GM21381 (cell line): Measurements from ENCODE around the gene EVX2.

Experiments used
- ATAC-seq: cut with Tn5 transposase; IDR thresholded peaks from one replicate; pipeline ENCODE4 v1.9.1; 2021; ENCODE audit warnings: mild to moderate bottlenecking, moderate library complexity; ENCODE audit not compliant: unreplicated experiment

EVX2 gene

DNA sequence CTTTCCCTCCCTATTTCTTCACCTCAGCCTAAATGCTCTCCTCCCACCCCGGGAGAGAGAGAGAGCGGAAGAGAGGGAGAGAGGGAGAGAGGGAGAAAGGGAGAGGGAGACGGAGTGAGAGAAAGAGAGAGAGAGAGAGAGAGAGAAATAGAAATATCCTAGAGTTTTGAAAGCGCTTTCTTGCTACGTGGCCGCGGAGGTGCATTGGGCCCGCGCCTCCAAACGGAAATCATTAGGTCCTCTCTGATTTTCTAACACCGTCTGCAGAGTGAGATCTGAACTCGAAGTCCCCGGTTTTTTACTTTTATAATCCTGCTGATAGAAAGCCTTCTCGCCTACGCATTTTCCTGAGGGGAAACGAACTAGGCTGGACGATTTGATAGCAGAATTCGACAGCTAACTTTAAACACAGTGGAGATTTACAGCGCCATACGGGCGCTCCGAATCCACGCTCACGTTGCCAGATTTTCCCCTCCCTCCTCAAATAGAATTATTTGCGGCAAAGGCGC, 903 bp upstream of the EVX2 start:
- ATAC-seq: no peak

DNA sequence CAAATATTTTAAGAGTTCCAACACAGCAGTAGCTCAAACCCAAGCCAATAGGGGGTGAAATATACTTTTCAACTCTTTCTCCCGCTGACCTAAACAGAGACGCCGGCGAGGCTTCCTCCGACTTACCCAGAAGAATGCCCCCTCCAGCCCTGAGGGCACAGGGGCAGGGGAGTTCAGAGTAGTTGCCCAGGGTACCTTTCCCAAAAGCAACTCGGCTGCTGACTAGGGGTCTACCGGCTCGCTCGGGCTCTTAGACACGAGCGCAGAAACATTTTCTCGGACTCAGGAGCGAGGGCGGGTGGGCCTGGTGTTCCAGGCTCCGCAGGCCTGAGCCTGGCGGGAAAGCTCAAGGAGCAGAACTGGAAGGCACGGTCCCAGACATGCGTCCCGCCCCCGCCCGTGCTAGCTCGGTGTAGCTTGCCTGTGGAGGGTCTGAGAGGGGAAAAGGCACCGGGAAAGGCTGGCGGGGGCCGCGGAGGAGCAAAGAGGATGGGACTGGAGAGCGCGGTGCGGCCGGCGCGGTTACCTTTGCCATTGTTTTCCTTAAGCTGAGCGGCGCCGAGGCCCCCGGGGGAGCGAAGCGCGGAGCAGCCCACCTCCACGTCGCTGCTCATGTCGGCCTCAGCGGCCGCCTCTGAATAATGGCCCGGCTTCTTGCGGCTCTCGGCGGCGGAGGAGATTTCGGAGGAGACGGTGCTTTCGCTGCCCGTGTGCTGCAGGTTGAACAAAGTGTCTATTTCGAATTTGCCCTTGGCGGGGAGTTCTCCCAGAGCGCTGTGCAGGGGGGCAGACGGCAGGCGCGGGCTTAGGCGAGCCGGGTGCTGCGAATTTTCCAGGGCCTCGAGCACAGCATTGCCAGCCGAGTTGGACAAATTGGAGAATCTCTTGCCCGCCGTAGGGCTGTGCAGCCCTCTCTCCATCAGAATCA, 674 bp downstream of the EVX2 start:
- ATAC-seq: no peak

DNA sequence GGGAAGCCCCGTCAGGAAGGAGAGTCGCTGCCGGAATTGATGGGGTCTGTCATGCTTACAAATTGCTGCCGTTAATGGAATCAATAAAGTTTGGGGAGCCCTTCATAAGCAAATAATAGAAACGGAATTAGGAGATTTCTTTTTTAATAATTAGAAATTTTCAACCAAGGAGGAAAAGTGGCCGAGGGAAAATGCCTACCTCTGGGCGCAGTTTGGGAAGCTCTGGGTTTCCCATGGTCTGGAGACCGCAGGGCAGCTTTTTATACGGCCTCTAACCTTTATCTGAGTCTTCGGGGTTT, 1.3 kb downstream of the EVX2 start:
- ATAC-seq: no peak

DNA sequence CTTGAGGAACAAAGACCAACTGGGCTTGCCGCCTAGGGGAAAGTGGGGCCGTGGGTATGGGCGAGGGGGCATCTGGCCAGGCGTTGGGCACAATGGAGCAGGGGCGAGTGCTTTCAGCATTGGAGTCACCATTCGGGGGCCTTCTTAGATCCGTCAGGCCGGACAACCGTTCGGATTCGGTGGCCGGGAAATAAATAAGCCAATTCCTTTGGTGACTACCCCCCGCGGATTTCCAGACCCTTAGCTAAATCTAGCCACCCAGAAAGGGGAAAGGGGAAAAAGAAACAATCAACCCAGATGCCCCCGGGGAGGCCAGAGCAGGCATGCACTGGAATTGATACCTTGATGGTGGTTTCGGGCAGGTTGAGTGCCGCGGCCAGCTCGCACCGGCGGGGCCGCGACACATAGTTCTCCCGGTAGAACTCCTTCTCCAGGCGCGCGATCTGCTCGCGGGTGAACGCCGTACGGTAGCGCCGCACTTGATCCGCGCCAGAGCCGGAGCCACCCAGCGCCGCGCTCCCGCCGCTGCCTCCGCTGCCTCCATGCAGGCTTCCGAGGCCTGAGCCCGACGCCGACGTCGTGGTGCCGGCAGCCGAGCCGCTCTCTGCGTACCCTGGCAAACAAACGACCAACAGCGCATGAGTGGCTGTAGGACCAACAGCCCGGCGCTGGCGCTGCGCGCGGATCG, 1.8 kb downstream of the EVX2 start:
- ATAC-seq: no peak

DNA sequence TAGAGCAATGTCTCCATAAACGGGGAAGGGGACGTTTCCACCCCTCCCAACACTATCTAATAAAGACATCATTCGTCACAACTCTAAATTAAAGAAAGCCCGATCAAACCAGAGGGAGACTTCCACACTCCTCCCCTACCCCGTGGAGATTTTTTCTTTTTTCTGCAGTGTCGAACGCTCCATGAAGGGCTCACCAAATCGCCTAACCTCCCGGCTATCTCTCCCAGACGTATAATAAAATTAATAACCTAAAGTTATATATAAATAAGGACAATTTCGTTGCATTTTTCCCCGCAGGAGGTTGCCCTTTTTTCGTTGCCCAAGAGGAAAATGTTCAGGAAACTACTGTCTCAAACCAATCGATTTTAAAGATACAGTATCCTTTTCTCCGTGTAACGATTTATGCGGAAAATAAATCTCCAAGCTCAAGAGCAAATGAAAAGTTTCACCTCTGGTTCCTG, 2.4 kb downstream of the EVX2 start:
- ATAC-seq: no peak

DNA sequence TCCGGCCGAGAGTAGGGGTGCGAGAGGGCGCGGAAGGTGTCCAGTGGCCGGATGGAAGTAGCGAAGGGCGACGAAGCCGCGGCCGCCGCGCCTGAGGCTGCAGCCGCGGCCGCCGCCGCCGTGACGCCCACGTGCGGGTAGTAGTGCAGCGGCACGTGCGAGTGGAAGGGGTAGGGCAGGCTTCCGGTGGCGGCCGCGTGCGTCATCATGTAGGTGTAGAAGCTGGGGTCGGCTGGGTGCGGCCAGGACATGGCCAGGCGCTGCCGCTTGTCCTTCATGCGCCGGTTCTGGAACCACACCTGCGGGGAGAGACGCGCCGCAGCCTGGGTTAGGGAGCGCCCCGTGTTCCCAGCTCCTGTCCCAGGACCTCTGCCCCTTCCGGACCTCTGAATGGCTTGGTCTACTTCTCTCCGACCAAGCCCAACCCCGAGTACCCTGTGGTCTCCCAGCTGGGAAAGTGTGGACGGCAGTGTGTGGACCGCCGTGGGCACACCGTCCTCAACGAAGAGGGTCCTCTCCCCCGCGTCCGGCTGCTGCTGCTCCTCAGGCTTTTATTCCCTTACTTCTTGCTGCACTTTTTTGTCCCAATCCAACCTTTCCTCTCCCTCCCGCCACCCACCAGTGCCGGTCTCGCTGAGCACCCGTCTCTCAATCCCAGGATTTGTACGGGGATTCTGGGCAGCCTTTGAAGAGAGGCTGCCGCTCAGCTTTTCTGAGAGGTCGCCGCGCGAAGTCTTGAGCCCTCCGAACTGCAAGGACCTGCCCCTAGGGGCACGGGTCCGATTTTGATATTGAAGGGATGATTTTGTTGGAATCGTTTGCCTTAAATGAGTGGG, 3.0 kb downstream of the EVX2 start:
- no peak for ATAC-seq

DNA sequence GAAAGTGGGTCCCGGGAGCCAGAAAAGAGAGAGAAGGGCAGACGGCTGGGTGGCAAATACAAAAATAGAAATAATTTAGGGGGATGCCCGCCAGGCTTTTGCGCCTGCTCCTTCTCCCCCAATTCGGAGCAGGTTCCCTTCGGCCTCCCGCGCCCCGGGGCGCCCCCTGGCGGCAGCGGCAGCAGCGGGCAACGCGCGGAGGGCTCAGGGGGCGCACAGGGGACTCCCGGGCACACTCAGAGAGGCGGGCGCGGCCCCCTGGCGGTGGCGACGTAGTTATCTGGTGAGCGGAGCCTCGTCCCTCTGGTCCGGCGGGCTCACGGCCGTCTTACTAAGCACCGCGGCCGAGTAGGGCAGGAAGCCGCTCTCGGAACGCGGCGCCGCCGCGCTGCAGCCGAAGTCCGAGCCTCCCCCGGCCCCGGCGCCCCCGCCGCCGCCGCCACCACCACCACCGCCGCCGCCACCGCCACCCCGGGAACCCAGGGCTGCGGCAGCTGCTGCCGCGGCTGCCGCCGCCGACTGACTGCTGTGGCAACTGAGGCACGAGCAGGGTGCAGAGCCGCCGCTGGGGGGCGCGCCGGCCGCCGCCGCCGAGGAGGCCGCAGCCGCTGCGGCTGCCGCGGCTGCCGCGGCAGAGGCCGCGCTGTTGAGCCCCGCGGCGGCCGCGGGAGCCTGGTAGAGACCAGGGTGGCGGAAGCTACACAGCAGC, 3.8 kb downstream of the EVX2 start:
- no peak for ATAC-seq

DNA sequence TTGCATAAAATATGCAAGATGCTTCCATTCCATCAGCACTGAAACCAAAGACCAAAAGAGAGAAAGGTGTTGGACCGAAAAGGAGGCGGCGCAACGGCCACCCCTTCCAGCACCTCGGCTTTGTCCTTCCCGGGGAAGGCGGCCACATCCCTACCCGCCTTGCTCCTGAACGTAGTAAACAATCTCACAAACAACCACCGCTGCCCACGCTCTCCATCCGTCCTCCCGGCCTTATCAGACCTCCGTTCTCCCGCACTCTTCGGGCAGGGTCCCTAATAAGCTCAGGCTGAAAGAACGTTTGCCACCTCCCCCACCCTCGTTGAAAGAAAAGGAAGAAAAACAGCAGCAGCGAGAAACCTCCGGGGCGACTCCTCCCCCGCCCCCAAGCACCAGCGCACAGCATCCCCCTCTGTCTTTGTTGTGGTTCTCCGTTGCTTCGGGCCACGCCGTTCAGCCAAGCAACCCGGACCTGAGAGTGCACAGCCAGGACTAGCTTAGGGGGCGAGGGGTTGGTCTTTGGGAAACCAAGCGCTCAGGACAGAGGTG, 4.4 kb downstream of the EVX2 start:
- ATAC-seq: no peak

DNA sequence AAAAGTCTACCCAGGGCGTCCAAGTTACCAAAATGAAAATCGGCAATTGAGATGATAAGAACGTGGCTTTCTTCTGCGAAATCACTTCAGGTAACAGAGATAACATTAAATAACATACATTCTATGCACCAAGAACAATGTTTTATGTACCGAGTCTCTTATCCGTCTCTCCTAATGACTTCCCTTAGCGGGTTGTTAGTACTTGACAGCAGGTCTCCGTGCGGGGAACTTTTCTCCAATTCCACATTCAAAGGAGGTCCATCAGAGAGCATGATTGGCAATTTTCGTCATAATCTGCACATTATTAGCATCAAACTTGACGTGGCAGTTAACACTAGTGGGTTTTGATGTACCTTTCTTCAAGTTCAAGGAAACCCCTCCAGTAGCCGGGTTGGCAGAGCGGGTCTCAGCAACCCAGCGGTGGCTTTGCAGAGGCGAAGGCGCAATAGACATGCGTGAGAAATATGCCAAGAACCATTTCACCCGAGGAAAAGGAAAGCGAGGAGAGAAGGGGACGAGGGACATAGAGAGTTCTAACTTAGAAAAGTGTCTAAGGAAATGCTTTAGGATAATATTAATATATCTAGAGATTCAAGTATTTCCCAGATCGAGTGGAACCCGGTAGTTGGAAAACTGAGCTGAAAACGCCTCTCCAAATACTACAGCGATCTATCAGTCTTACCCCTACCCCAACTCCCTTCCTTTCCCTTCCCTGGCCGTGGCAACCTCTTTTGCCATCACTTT, 5.0 kb downstream of the EVX2 start:
- ATAC-seq: no peak

DNA sequence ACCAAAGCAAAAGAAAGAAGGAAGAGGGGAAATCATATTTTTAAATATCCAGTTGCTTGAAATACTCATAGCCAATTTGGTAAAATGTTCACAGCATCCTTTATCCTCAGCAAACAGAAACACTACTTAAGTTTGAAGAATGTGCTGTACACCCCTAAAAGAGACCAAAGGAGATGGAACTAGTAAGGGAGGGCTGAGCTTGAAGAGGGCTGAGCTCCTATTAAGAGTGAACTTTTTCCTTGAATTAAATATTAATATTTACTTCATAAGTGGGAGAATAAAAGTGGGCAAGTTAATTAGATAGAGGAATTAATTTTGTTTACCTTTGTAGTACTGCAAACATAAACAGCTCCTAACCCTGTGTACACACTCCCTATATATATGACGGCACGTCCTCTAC, 7.0 kb downstream of the EVX2 start:
- ATAC-seq: no peak

DNA sequence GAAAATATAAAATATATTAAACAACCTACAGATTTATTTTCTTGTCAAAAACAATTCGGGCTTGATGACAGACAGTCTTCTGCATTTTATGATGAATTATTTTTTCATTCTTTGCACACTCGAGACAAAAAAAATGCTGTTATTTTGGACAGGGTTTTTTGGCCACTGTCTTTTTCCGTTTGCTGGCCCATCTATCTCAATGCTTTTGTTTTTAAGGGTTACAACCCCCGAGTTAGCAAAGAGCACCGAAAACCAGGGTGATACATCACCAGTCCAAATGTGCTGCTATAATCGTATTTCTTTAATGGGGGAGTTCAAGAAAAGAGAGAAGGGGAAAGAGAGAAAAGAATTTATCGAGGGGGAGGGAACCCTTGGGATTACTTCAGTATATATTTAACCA, 7.7 kb downstream of the EVX2 start:
- ATAC-seq: no peak

DNA sequence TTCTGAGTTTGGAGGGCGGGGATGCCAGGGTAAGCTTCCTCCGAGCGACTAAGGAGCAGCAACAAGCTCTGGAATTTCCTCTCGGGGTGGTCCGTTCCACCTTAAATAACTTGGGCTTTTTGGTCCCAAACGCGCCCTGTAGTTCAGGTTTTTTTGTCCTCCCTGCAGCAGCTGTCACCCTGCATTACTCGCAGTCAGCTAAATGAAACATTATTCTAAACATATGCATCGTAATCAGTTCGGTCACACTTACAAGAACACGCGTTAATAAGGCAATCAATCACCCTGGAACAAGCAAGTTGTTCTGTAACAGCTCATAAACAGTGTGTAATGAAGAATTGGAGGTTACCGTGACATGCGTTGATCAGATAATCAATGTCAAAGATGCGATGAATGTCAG, 8.3 kb downstream of the EVX2 start:
- no peak for ATAC-seq

DNA sequence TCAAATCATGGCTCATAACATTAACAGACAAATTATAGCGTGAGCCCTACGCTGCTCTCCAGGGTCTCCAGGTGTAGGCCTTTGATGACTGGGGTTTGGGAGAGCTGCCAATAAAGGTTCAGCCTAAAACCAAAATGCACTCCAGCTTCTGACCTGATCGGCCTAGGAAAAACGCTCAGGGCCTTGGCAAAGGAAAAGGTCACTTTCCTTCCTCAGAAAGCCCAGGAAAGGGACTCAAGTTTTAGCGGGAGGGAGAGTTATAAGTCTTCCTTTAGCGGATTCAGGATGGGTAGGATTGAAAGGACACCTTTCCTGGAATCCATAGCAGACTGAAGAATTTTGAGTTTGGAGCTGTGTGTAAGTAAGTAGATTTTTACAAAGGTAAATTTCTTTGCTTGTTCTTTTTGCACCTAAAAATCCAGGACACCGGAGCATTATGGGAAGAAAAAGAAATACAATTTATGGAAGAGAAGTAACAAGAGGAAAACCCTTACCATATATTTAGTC, 8.8 kb downstream of the EVX2 start:
- no peak for ATAC-seq

DNA sequence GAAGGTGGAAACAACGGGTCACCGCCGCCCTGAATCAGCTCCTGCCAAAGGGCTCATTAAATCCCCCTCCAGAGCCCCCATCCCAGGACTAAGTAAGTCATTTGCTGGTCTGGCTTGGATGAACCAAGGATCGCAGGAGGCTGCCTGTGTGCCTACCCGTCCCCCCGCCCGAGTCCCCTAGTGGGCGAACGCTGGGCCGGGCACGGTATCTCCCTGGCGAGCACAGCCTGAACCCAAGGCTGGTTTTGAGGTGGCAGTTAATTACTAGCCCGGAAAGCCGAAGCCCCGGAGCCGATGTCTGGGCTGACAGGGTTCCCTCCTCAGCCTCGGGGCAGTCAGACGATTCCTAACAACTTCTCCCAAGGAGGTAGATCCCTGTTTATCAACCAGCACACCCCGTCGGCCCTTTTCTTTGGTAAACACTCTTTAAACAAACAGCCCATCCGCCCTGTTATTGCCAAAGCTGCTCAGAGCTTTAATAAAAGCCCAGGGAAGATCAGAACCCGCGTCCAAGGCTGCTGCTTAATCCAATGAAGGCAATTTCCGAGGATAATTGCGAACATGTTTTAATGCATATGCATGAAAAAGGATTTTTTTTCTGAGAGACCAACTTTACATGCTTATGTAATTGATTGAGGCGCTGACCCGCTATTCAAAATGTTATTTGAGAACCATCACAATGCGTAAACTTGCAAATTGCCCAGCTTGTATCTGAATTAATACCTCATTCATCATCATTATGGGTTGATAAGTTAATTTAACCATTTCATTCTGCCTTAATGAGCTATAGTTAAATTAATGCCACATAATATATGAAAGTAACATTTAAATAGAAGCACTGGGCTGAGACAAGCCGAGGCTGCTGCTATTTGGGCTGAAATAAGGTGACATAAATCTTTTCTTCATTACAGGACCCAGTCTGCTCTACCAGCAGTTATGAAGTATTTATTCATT, 10.5 kb downstream of the EVX2 start:
- no peak for ATAC-seq

DNA sequence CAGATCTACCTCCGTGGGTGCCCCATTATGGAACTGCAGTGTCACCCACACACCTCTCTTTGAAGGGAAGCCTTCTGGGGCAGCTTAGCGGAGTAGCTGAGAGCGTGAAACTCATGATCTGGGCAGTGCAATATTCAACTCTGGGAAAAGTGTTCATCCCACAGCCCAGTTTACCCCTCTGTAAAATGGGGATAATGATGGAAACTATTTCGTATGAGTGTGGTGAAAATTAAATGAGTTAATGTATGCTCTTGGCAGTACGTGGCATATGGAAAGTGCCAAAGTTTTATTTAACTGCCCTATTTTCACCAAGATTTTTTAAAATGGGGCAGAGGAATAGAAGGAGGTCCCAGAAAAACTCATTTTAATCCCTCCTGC, 11.5 kb downstream of the EVX2 start:
- ATAC-seq: no peak

DNA sequence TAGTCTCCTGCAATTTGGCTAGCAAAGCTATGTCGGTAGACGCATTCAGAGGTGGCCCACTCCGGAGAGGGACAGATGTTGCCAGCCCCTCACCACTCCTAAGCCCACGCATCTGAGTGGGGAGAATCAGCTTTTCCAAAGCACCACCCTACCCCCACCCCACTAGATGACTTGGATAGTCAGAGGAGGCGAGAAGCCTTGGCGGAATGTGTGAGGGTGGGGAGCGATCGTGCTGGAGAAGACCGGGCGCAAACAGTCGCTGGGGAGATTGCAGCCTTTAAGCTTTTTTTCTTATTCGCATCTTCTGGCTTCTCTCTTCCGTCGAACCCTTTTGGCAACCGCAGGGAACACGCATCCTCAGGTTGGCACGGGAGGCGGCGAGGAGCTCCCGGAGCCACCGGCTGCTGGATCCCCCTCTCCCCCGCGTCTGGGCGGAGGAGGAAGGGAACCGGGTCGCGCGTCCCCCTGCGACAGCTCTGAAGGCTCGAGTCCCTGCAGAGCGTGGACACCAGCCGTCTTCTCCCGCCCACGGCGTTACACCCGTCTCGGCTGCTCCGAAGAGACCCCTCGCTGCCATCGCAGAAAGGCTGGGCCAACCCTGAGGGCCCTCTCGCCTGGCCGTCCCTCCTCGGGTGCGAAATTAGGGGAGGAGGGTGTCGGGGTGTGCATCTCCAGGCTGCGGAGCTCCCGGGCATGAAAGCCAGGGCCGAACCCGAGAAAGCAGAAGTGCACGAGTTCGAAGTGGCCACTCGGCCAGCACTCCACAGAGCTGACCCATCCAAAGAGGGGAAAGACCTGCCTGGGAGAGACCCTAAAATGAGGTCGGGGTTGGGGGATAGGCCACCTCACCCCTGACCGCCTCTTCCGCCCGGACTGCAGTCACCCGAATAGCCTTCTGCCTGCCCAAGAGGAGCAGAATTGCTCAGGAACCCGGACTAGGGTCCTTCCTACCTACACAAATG, 12.2 kb downstream of the EVX2 start:
- no peak for ATAC-seq

DNA sequence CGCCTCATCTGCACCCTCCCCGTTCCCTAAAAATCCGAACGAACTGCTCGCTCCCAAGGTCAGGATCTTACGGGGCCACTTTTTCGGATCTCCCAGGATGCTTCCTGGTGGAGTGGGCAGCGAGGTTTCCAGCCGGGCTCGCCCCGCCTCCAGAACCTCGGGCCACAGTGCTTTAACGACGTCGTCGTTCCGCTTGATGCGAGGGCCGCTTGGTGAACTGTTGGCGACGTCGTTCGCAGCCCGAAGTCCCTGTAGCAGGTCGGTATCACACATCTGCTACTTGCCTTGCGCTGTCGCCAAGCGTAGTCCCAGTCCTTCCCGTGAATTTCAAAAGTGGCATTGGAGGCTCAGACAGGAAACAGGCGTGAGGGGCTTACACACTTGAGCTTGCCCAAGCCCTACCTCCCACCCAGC, 15.3 kb downstream of the EVX2 start:
- ATAC-seq: no peak
